ENCODE data around the gene COX7A1.
"Not testable (repeated sequence)": the region's sequence is repeated elsewhere in the genome, so short reads cannot be mapped to it uniquely, and the experiment has no call there.

COX7A1 gene

DNA sequence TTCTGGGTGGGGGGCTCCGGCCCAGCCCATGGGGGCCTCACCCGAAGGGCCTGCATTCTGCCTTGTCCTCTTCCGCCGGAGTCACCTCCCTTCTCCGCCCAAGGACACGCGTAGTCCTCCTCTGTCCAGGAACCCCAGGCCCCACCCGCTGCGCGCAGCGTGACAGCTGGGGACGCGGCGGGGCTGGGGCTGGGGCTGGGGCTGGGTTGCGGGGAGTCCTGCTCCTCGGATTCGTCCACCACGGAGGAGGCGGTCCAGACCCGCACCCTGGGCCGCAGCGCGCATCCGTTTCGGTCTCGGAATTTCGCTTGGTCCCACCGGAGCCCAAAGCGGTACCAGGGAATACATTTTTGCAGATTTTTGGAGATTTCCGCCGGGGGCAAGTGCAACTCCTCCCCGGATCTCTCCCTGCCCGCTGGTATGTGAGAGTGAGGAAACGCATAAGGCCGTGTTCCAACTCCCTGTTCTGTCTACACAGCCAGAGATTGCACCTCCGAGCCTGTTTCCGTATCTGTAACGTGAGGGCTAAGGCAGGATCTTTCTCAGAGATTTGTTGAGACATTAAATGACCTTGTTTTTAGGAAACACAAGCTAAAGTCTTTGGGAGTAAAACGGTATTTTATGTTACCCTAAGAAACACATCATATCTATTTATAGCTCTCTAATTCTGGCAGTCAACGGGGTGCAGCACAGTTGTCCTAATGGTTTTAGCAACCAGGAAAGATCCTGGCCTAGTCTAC, at the start of gene COX7A1:
Gene COX7A1 (minus strand): TSS at position 96 of the 740 bp plus-strand sequence. CDS start 40 bp downstream, at position 56.
- peak; percentile 59 for DNase-seq (ENCODE audit: low read depth)
- TF ChIP-seq, protein P1, sequence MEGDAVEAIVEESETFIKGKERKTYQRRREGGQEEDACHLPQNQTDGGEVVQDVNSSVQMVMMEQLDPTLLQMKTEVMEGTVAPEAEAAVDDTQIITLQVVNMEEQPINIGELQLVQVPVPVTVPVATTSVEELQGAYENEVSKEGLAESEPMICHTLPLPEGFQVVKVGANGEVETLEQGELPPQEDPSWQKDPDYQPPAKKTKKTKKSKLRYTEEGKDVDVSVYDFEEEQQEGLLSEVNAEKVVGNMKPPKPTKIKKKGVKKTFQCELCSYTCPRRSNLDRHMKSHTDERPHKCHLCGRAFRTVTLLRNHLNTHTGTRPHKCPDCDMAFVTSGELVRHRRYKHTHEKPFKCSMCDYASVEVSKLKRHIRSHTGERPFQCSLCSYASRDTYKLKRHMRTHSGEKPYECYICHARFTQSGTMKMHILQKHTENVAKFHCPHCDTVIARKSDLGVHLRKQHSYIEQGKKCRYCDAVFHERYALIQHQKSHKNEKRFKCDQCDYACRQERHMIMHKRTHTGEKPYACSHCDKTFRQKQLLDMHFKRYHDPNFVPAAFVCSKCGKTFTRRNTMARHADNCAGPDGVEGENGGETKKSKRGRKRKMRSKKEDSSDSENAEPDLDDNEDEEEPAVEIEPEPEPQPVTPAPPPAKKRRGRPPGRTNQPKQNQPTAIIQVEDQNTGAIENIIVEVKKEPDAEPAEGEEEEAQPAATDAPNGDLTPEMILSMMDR (conservative IDR thresholded peaks at IDR 0.05; ENCODE audit: low read length) = no peak
- peak within 1 kb of the TSS; percentile 62 for H3K4me3 ChIP-seq (ENCODE audit: low read length)

DNA sequence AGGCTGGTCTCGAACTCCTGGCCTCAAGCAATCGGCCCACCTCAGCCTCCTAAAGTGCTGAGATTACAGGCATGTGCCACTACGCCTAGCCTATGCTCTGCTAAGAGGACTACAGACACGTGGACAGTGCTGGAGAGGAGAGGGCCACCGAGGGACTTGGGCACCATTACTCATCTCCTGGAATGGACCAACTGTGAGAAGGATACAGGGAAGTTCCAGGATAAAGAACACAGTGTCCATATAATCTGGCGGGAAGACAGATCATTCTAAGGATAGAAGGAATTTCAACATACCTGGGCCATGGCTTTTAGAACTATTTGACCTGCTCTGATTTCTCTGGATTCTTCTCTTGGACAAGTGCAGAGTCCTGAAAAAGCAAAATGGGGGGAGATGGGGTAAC, 49.4 kb upstream of the COX7A1 start:
- H3K4me3 ChIP-seq (ENCODE audit: low read length) = no peak overlapping the region
- DNase-seq (ENCODE audit: low read depth) = no peak
- TF ChIP-seq, protein P1 (conservative IDR thresholded peaks at IDR 0.05; ENCODE audit: low read length) = no peak

DNA sequence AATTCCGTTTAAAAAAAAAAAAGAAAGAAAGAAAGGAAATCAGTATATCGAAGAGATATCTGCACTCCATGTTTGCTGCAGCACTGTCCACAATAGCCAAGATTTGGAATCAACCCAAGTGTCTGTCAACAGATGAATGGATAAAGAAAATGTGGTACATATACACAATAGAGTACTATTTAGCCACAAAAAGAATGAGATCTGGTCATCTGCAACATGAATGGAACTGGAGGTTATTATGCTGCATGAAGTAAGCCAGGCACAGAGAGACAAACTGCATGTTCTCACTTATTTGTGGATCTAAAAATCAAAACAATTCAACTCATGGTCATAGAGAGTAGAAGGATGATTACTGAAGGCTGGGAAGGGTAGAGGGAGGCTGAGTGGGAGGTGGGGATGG, 45.9 kb upstream of the COX7A1 start:
- DNase-seq (ENCODE audit: low read depth) = no peak
- TF ChIP-seq, protein P1 (conservative IDR thresholded peaks at IDR 0.05; ENCODE audit: low read length) = no peak
- H3K4me3 ChIP-seq (ENCODE audit: low read length) = no peak overlapping the region

DNA sequence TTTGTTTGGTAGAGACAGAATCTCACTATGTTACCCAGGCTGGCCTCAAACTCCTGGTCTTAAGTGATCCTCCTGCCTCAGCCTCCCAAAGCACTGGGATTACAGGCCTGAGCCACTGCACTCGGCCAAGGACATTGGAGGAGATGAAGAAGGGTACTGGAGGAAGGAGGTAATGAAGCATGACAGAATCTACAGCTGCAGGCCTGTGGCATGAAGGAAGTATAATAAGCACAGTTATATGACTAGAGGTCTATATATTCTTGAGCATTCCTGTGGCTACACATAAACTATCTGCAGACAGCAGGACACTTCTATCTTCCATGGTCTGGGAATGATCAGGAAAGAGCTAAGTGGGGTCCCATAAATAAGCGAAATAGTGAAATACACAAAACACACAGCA, 44.0 kb upstream of the COX7A1 start:
- TF ChIP-seq, protein P1 (conservative IDR thresholded peaks at IDR 0.05; ENCODE audit: low read length) = no peak
- no peak overlapping the region for H3K4me3 ChIP-seq (ENCODE audit: low read length)
- no peak for DNase-seq (ENCODE audit: low read depth)

DNA sequence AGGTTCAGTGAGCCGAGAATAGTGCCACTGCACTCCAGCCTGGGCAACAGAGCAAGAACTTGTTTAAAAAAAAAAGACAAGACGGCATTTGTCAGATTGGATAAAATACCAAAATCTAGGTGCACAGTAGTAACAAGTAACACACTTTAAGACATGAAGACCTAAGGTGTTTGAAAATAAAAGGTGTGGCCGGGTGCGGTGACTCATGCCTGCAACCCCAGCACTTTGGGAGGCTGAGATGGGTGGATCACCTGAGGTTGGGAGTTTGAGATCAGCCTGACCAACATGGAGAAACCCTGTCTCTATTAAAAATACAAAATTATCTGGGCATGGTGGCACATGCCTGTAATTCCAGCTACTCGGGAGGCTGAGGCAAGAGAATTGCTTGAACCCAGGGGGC, 34.5 kb upstream of the COX7A1 start:
- not testable (repeated sequence) for H3K4me3 ChIP-seq (ENCODE audit: low read length); DNase-seq (ENCODE audit: low read depth)

DNA sequence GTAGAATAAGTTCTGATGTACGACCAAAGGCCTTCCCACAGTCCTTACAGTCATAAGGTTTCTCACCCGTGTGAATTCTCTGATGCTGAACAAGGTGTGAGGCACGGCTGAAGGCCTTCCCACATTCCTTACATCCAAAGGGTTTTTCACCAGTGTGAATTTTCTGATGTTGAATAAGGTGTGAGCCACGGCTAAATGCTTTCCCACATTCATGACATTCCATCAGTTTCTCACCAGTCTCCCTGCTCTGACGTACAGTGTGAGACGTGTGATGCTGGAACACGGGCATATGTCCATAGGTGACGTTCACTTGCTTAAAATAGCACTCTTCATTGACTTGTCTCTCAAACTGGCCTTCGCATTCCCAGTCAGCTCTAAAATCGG, 31.0 kb upstream of the COX7A1 start:
- peak; percentile 3 for DNase-seq (ENCODE audit: low read depth)
- H3K4me3 ChIP-seq (ENCODE audit: low read length) = no peak overlapping the region
- TF ChIP-seq, protein P1 (conservative IDR thresholded peaks at IDR 0.05; ENCODE audit: low read length) = no peak

DNA sequence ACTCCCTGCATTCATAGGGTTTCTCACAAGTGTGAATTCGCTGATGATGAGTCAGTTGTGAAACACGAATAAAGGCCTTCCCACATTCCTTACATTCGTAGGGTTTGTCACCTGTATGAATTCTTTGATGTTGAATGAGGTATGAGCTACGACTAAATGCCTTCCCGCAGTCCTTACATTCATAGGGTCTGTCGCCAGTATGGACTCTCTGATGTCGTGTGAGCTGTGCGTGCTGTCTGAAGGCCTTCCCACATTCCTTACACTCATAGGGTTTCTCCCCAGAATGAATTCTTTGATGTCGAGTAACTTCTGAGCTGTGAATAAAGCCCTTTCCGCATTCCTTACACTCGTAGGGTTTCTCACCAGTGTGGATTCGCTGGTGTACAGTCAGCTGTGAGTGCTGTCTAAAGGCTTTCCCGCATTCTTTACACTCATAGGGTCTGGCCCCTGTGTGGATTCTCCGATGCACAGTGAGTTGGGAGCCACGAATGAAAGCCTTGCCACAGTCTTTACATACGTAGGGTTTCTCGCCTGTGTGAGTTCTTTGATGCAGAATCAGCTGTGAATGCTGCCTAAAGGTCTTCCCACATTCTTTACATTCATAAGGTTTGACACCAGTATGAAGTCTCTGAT, 30.5 kb upstream of the COX7A1 start:
- DNase-seq (ENCODE audit: low read depth) = peak; percentile 25
- TF ChIP-seq, protein P1 (conservative IDR thresholded peaks at IDR 0.05; ENCODE audit: low read length) = no peak
- H3K4me3 ChIP-seq (ENCODE audit: low read length) = no peak overlapping the region

DNA sequence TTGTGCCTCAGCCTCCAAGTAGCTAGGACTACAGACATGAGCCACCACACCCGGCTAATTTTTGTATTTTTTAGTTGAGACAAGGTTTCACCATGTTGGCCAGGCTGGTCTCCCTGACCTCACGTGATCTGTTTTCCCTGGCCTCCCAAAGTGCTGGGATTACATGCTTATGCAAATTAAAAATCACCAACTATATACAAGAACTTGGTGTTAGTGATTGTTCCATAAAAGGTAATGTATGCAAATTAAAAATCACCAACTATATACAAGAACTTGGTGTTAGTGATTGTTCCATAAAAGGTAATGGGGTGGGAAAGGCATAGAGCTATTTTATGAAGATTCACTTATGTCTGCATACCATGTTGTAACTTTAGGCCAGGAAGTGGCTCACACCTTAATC, 26.8 kb upstream of the COX7A1 start:
- not testable (repeated sequence) for DNase-seq (ENCODE audit: low read depth); H3K4me3 ChIP-seq (ENCODE audit: low read length)

DNA sequence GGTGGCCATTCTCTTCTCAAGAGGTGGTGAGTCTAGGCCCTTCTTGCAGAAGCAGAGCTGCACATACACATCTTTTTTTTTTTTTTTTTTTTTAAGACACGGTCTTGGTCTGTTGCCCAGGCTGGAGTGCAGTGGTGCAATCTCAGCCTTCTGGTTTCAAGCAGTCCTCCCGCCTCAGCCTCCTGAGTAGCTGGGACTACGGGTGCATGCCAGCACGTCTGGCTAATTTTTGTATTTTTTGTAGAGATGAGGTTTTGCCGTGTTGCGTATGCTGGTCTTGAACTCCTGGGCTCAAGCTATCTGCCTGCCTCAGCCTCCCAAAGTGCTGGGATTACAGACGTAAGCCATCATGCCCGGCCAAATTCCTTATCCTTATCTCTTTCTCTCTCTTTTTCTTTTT, 21.6 kb upstream of the COX7A1 start:
- not testable (repeated sequence) for H3K4me3 ChIP-seq (ENCODE audit: low read length)

More for the DNA sequence above, 21.6 kb upstream of the COX7A1 start:
- DNase-seq (ENCODE audit: low read depth) = not testable (repeated sequence)

Data from AG10803 (cell line).